Epithelial cell of proximal tubule (primary cell): ENCODE results near the gene DMRT2. TPM values are rescaled to one million over a fixed set of nuclear protein-coding genes. Genes with fewer than 3 reads are reported as not detected.

Experiments
- DNase-seq: peaks from one replicate; pipeline ENCODE4 v3.0.0-alpha.2; 2011; ENCODE audit warnings: low read depth
- H3K4me3 ChIP-seq: 2 replicates; pipeline ENCODE4 v1.5.1; 2011; ENCODE audit warnings: low read depth, mild to moderate bottlenecking, low read length
- total RNA-seq: library from RNA; depleted of rRNA; stranded (reverse); fragments of >200 nt; gene quantifications from 2 replicates; pipeline ENCODE4 v1.2.3, GENCODE V29; 2015
- TF ChIP-seq, protein P1 (sequence below): conservative IDR thresholded peaks from 2 replicates; pipeline ENCODE4 v1.5.1; 2012; ENCODE audit warnings: low read depth, mild to moderate bottlenecking, low read length

Gene DMRT2
- total RNA-seq, 1 donor from 2014 or later: 0.35 TPM

GRCh38 chr9:1046639-1047572, 3.3 kb upstream of the DMRT2 start:
- no peak overlapping the region for H3K4me3 ChIP-seq
- TF ChIP-seq, protein P1, sequence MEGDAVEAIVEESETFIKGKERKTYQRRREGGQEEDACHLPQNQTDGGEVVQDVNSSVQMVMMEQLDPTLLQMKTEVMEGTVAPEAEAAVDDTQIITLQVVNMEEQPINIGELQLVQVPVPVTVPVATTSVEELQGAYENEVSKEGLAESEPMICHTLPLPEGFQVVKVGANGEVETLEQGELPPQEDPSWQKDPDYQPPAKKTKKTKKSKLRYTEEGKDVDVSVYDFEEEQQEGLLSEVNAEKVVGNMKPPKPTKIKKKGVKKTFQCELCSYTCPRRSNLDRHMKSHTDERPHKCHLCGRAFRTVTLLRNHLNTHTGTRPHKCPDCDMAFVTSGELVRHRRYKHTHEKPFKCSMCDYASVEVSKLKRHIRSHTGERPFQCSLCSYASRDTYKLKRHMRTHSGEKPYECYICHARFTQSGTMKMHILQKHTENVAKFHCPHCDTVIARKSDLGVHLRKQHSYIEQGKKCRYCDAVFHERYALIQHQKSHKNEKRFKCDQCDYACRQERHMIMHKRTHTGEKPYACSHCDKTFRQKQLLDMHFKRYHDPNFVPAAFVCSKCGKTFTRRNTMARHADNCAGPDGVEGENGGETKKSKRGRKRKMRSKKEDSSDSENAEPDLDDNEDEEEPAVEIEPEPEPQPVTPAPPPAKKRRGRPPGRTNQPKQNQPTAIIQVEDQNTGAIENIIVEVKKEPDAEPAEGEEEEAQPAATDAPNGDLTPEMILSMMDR: no peak
- no peak for DNase-seq

GRCh38 chr9:1047591-1048230, 2.4 kb upstream of the DMRT2 start:
- TF ChIP-seq, protein P1: no peak
- H3K4me3 ChIP-seq: peak overlapping the region; percentile 47
- no peak for DNase-seq

DNA sequence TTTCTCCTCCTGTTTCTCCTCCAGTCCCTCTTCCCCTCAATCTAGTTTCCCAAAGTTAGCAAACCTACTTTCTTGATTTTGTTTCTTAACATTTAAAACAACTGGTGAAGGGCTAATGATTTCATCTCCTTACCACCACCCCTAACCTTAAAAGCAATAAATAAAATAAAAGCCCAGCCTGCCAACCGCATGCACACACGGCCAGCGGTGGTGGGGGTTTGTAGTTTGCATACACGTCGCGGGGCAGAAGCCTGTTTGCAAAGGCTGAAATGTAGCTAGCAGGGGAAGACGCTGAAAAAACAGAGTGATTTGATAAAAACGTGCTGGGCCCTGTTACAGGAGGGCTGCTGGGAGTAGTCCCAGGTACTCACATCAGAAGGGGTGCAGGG, 1.9 kb upstream of the DMRT2 start:
- H3K4me3 ChIP-seq: peak overlapping the region; percentile 47
- TF ChIP-seq, protein P1: no peak

GRCh38 chr9:1048811-1049210, 1.3 kb upstream of the DMRT2 start:
- TF ChIP-seq, protein P1: no peak
- H3K4me3 ChIP-seq: no peak overlapping the region
- DNase-seq: no peak

More for the DNA sequence above, 1.9 kb upstream of the DMRT2 start:
- DNase-seq: no peak

DNA sequence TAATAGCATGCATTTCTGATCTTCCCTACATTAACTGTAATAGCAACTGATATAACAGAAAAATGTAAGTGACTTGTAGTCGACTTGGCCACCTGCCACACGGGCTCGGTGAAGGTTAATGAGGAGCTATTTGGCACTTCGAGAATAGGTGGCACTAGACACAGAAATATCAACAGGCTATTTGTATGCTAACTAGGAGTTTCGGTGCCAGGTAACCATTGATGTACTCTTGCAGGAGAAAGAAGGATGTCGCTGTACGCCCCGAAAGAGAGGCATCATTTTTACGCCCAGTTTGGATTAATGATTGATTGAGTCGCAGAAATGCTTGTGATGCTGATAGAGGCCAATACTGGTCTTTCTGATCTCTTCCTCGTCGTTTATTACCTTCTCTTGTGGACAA, 516 bp upstream of the DMRT2 start:
- no peak for DNase-seq
- H3K4me3 ChIP-seq: no peak overlapping the region
- TF ChIP-seq, protein P1: no peak

- H3K4me3 ChIP-seq: no peak overlapping the region
- no peak for DNase-seq
- TF ChIP-seq, protein P1: no peak
Observed at GRCh38 chr9:1051210-1051583, 1.0 kb downstream of the DMRT2 start.
